HG03066 (cell line): ENCODE measurements around the gene CCP110.
A peak's percentile ranks its signal among the peaks of the same experiment; 100 is the strongest.

Experiments
- ATAC-seq: cut with Tn5 transposase; IDR thresholded peaks from one replicate; pipeline ENCODE4 v1.9.1; 2021; ENCODE audit warnings: low read depth; ENCODE audit not compliant: unreplicated experiment

CCP110 gene

GRCh38 chr16:19507867-19508266 lies 15.9 kb upstream of the CCP110 start:
- ATAC-seq: no peak

GRCh38 chr16:19512297-19512696 lies 11.4 kb upstream of the CCP110 start:
- ATAC-seq: no peak

DNA sequence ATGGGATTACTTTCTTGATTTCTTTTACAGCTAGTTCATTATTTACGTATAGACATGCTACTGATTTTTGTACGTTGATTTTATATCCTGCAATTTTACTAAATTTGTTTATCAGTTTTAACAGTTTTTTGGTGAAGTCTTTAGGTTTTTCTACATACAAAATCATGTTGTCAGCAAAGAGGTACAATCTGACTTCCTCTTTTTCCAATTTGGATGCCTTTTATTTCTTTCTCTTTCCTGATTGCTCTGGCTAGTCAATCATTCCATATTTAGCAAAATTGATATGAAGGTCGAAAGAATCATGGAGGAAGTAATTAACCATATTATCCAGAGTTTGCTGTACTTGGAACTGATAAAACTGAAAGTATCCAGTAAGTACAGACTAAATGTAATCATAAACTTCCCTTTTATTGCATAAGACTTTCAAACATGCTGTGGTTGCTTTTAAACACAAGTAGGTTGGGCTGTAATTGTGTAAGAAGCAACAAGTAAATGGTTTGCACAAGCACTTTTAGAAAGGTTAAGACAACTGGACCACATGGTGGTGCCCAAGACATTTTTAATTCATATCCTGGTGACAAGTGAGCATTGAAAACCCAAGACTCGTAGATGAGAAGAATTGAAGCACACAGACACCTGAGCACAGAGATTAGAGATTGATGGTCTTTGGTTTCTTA lies 10.2 kb upstream of the CCP110 start:
- no peak for ATAC-seq

DNA sequence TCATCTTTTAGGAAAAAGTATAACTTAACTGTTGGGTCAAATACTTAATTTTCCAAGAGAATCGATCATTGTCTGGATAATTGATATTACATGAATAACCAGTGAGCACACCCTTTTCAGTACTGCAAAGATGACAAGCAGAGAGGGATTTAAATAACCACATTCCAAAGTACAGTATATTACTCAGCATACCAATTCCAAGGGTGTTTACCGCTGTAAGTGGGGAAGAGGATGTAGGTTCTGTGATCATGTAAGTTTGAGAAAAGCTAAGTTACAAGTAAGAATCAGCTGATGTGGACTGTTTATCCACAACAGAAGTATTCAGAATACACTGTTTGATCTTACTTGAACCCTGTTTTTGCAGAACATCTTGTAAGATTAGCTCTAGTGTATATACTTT lies 8.0 kb upstream of the CCP110 start:
- no peak for ATAC-seq

DNA sequence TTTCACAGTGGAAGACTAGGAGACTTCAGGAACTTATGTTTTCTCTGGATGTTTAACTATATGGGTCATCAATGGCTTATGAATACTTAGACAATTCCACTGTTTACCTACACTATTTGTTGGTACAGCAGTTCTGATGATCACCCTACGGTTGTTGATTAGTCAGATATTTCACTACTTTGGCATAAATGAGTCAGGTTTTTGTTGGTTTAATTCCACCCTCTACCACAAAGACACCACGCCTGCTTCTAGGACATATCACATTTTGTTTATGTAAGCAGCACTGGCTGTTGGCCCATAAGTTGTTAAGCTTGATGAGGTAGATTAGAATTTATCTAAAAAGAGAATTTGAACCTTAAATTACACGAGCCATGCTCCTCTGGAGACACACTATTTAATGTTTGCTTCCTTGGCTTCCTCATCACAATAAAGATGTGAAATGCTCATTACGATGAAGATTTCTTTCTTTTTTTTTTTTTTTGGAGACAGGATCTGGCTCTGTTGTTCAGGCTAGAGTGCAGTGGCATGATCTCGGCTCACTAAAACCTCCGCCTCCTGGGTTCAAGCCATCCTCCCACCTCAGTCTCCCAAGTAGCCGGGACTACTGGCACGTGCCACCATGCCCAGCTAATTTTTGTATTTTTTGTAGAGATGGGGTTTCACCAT lies 6.2 kb upstream of the CCP110 start:
- ATAC-seq: no peak

DNA sequence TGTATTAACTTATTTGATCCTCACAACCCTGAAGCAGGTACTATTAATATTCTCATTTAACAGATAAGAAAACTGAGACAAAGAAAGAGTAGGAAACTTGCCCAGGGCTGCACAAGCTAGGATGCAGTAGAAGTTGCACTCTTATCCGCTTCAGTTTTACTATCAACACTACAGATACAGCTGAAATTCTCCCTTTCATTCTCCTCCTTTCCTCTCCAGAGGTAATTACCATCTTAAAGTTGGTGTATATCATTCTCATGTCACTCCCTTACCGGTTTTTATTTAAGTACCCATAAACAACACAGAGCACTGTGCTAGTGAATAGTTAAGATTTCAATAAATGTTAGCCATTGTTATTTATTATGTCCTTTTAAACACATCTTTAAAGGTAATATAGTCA lies 5.4 kb upstream of the CCP110 start:
- no peak for ATAC-seq

- no peak for ATAC-seq
Observed at GRCh38 chr16:19520861-19521331, 2.8 kb upstream of the CCP110 start.

DNA sequence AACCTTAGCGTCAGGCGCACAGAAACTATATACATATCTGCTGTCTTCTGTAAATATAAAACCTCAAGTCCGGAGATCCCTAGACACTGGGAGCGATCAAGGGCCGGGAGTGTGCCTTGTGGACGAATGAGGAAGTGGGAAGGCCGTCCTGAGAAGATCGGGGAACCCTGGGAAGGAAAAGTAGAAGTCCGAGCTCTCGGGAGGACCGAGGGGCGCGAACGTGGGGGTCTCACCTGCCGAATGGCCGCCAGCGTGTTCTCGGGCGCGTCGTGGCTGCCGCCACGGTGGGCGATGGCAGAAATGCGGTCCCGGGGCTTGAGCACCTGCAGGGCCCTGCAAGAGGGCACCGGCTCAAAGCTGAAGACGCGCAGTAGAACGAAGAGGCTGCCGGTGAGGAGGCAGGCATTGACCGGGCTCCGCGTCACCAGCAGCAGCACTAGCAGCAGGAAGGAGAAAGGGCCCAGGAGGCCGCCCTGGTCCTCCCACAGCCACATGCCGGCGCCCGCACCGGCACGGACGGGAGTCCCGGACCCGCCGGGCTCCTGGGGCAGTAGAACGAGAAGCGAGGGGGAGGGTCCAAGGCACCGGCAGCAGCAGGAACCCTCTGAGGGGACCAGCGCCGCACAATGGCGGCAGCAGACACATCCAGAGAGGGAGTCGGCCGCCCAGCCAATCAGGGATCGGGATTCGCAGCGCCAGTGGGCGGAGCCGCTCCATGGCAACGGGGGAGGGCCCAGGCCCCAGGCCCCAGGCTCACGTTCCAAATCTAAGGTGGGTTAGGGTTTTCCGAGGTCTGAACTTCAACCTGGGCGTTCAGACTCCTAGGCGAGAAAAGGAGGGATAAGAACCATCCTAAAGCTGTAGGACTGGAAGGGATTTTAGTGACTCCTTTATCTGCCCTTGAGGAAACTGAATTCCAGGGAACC lies 2.0 kb upstream of the CCP110 start, which contains the start of gene GDE1:
TSS of gene GDE1 (minus strand) at position 628 of the 926 bp plus-strand sequence. CDS start at position 494, 134 bp downstream.
- peak; percentile 72 for ATAC-seq

GRCh38 chr16:19522397-19522732 lies 1.4 kb upstream of the CCP110 start:
- no peak for ATAC-seq

DNA sequence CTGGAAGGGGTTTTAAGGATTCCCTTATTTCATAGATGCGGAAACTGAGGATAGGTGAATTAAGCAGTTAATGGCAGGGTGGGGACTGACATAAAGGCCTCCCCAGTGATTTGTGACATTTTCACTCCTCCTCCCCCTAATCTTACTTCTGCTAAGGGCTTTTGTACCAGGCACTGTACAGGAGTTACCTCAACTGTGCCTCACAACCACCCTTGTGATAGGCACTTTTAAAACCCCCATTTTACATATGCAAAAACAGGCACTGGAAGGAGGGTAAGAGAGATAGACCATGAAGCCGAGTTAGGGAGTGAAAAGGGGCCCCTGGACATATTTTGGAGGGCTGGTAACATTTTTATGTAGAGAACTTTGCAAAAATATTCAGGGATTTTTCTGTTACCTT lies 982 bp upstream of the CCP110 start:
- ATAC-seq: no peak

- ATAC-seq: no peak
Observed at GRCh38 chr16:19523184-19523558, 571 bp upstream of the CCP110 start.

DNA sequence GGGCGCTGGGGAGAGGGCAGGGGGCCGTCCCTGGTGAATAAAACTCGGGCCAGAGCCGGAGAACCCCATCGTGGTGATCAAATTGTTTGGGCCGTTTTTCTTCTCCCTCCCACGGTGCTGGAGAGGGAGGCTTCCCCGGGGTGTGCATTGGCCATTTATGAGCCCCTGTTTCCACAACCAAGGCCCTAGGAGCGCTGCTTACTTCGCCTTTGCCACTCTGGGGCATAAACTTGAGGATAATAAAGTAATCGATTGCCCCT lies 544 bp downstream of the CCP110 start:
- ATAC-seq: no peak

DNA sequence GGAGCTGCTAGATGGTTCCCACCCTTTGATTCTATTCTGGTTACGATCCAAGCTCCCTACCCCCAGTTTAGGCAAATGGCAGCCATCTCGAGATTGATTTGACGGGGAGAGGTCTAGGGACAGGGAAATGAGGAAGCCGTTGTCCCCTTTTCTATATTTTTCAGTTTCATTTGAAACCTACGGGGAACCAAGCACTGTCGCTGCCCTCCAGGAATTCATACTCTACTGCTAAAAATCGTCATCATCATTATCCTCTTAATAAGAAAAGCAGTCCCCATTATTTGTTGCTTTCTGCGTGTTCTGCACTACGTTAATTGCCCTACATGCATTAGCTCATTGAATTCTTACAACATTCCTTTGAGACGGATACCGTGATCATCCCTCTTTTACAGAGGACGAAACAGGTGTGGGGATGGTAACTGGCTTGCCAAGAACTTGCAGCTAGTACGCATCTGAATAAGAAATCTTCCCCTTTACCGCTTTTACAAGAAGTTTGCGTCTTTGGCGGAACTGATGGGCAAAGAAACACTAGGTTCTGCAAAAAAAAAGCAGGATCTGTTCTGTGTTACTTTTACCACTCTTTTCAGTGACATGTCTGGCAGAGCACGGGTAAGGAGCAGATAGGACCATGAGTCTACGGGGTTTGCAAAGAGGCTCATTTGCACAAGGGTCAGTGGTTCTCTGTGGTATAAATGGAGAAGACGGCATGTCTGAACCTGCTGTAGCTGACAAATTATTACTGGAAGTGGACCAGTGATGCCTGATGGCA lies 1.1 kb downstream of the CCP110 start:
- no peak for ATAC-seq

DNA sequence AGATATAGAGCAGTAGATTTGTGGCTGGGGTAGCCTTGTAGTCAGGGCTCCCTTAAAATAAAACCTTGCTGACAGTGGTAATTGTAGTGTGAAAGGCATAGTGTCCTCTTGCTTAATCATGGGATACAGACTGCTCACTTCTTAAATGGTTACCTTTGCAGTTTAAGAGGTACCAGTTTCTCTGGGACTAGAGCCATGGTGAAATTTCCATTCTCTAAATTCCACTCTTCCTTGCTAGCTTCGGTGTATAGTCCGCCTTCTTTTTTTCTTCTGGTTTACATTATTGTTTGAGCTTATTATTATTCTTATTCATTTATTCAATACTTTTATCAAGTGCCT lies 1.6 kb downstream of the CCP110 start:
- no peak for ATAC-seq

DNA sequence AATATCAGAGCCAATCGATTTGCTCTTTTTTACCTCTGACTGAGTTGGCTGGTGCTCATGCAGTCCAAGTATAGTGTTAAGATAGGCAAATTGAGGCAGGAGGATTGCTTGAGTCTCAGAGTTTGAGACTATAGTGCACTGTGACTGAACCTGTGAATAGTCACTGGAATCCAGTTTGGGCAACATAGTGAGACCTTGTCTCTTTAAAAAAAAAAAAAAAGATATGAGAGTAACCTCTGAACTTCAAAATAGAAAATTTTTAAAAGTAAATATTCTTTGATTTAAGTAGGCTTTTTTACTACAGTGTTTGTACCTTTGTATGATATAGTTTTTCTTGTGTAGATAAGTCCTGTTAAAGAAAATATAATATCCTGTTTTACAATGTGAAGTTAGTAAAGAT lies 3.4 kb downstream of the CCP110 start:
- ATAC-seq: no peak

GRCh38 chr16:19528666-19529065 lies 4.9 kb downstream of the CCP110 start:
- ATAC-seq: no peak

DNA sequence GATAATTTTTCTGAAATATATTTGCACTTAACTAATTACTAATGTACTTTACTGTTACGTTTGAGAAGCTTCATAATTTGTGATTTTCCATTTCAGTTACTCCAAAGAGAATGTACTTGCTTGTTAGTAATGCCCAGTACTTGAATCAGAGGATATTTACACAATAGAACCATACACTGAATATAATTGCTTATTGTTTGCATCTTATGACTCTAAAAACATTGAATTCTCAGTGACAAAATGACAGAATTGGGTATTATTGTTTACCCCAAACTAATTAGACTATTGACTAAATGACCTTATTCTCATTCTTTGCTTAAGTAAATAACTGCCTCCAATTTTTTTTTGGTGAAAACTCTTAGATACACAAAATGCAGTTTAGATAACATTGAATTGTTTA lies 8.9 kb downstream of the CCP110 start:
- ATAC-seq: no peak

DNA sequence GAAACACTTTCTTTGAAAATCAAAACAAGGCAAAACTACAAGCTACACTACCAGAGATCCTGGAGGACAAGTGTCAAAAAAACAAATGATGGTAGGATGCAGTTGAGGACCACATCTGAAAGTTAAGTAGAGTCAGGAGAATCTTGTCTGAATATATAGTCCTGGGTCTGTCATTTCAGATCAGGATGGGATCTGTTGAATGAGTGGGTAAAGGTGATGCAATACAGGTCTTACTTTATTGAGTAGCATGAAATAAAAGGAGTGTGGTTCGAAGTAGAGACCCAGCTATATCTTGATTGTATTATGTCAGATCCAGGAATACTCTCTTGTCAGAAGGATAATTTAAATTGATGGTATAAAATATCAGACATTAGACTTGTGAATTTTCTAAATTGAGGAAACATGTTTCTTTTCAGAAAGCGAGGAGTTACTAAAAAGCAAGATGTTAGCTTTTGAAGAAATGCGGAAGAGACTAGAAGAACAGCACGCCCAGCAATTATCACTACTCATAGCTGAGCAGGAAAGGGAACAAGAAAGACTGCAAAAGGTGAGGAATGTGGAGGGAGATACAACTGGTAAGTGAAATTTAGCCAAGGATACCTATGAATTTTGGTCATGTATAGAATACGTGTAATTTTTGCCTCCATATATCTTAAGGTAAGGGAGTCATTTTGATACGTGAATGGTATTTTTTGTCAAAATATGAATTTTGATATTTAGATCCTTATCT lies 16.7 kb downstream of the CCP110 start:
- no peak for ATAC-seq

DNA sequence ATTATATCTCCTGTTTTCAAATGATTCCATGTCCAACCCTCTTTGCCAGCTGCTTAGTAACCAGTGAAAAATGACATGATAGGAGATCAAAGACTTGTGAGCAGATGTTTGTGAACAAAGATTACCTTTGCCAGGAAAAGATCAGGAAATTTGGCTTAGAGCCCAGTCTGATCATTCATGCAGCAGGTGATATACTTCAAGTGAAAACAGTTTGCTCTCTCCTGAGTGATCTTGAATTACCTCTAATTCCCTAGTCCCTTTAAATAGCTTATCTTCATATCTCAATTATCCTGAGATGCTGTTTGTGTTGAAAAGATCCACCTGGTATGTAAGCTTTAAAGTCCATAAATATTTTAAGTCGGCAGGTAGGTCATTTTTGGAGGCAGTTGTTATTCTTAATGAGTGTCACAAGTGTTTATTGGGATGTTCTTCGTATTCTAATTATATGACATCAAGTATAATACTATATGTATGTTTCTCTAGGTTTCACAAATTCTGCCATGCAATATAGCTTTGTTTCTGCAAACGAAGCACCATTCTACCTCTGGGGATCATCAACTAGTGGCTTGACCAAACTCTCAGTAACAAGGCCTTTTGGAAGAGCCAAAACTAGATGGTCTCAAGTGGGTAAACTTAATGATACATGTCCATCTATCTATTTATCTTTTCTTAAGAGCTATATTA lies 18.5 kb downstream of the CCP110 start:
- no peak for ATAC-seq
